KMS-11 (cell line): ENCODE measurements around the gene CHODL.

ENCODE experiments used
- H2AFZ ChIP-seq: fragments of 200-600 bp; sonication (generic); 2 replicates; pipeline ENCODE4 v1.6.1; 2016; ENCODE audit warnings: antibody characterized with exemption, mixed run types, low read depth
- H3K27ac ChIP-seq: fragments of 200-600 bp; sonication (generic); 2 replicates; pipeline ENCODE4 v1.6.1; 2016; ENCODE audit warnings: mild to moderate bottlenecking, mixed run types
- H3K27me3 ChIP-seq: fragments of 200-600 bp; sonication (generic); 2 replicates; pipeline ENCODE4 v1.6.1; 2017; ENCODE audit warnings: mild to moderate bottlenecking, low read depth, mixed run types, moderate library complexity; ENCODE audit not compliant: insufficient read depth
- H3K36me3 ChIP-seq: fragments of 200-600 bp; sonication (generic); 2 replicates; pipeline ENCODE4 v1.6.1; 2017; ENCODE audit warnings: mild to moderate bottlenecking, mixed run types; ENCODE audit not compliant: insufficient read depth
- H3K4me1 ChIP-seq: fragments of 200-600 bp; sonication (generic); 2 replicates; pipeline ENCODE4 v1.6.1; 2016; ENCODE audit warnings: mild to moderate bottlenecking, low read depth, mixed run types; ENCODE audit not compliant: poor library complexity, severe bottlenecking
- H3K4me2 ChIP-seq: fragments of 200-600 bp; sonication (generic); 2 replicates; pipeline ENCODE4 v1.7.0; 2016; ENCODE audit warnings: mild to moderate bottlenecking, mixed run types
- H3K4me3 ChIP-seq: fragments of 200-600 bp; sonication (generic); IDR thresholded peaks from 2 replicates; pipeline ENCODE4 v1.6.1; 2017; ENCODE audit warnings: low read depth, low read length, mixed read lengths; ENCODE audit not compliant: insufficient read depth
- H3K79me2 ChIP-seq: fragments of 200-600 bp; sonication (generic); 2 replicates; pipeline ENCODE4 v1.6.1; 2016; ENCODE audit warnings: low read depth, mixed run types; ENCODE audit not compliant: insufficient read depth
- H3K9ac ChIP-seq: fragments of 200-600 bp; sonication (generic); 2 replicates; pipeline ENCODE4 v1.6.1; 2016; ENCODE audit warnings: mild to moderate bottlenecking, mixed run types
- H4K20me1 ChIP-seq: fragments of 200-600 bp; sonication (generic); 2 replicates; pipeline ENCODE4 v1.6.1; 2016; ENCODE audit warnings: mild to moderate bottlenecking, mixed run types; ENCODE audit not compliant: insufficient read depth
- TF ChIP-seq, protein P1 (sequence below): fragments of 200-600 bp; sonication (generic); conservative IDR thresholded peaks from 2 replicates; pipeline ENCODE4 v1.6.1; 2017; ENCODE audit warnings: low read depth, mild to moderate bottlenecking, antibody characterized with exemption, low read length, moderate library complexity, mixed read lengths

CHODL gene

DNA sequence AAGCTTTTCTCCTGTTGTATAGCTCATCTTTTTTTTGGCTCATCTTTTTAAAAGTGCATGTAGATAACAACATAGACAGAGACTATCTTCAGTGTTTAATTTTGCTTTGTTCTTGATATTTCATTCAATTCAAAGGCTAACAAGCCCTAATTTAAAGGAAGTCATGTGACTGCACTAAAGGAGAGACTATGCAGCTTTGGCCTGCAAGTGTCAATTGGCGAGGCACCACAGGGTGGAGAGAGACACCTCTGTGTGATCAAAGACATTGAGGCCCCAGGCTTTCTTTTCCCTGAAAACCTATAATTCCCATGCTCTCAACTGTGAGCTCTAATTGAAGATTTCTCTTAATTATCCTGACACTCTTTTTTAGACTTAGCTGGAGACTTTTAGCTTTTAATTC lies 53.6 kb downstream of the CHODL start:
- H3K27me3 ChIP-seq = no peaks in the 10 kb centered on the region
- H3K27ac ChIP-seq = no peak overlapping the region
- no peak overlapping the region for H3K9ac ChIP-seq
- TF ChIP-seq, protein P1, sequence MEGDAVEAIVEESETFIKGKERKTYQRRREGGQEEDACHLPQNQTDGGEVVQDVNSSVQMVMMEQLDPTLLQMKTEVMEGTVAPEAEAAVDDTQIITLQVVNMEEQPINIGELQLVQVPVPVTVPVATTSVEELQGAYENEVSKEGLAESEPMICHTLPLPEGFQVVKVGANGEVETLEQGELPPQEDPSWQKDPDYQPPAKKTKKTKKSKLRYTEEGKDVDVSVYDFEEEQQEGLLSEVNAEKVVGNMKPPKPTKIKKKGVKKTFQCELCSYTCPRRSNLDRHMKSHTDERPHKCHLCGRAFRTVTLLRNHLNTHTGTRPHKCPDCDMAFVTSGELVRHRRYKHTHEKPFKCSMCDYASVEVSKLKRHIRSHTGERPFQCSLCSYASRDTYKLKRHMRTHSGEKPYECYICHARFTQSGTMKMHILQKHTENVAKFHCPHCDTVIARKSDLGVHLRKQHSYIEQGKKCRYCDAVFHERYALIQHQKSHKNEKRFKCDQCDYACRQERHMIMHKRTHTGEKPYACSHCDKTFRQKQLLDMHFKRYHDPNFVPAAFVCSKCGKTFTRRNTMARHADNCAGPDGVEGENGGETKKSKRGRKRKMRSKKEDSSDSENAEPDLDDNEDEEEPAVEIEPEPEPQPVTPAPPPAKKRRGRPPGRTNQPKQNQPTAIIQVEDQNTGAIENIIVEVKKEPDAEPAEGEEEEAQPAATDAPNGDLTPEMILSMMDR = no peak; the same call in 1 of the 2 replicates
- H3K4me3 ChIP-seq = no peak overlapping the region
- H4K20me1 ChIP-seq = no peaks in the 10 kb centered on the region
- H2AFZ ChIP-seq = no peak overlapping the region
- no peaks in the 10 kb centered on the region for H3K36me3 ChIP-seq
- H3K79me2 ChIP-seq = no peaks in the 10 kb centered on the region
- H3K4me2 ChIP-seq = no peak overlapping the region
- H3K4me1 ChIP-seq = peaks cover 13% of the 10 kb centered on the region
